HepG2 (cell line): ENCODE data around the gene ADAM8. TPM values are rescaled to one million over a fixed set of nuclear protein-coding genes. Genes with fewer than 3 reads are reported as not detected.

ENCODE experiments used
- ATAC-seq: fragments of 200-7000 bp; cut with Tn5 transposase; 3 replicates; pipeline ENCODE4 v1.9.1; 2020; ENCODE audit warnings: mild to moderate bottlenecking, moderate library complexity
- BruUV-seq: library from RNA; stranded (reverse); fragments of 400-500 nt; replicated peaks from 2 replicates; lab custom pipeline; 2021; lab: Mats Ljungman, UMichigan
- CTCF ChIA-PET: fragments of 300-600 bp; formaldehyde crosslinking; extraction: SDS; loops from one replicate; lab custom pipeline; 2021; ENCODE audit warnings: low total read pairs, inconsistent platforms, low intra/inter-chr PET ratio; lab: Yijun Ruan, JAX
- POLR2A ChIA-PET: fragments of 350-600 bp; sonication (Branson Sonifier 250); formaldehyde crosslinking; loops from one replicate; lab custom pipeline; 2020; ENCODE audit warnings: antibody characterized with exemption, inconsistent platforms; lab: Yijun Ruan, JAX
- DNase-seq: peaks from one replicate; pipeline ENCODE4 v3.0.0-alpha.2; 2015; ENCODE audit warnings: low spot score
- FAIRE-seq: peaks from 3 replicates; lab custom pipeline; 2011; peaks lifted over from hg19 to GRCh38; lab: Jason Lieb, UNC
- H2AFZ ChIP-seq: one replicate; pipeline ENCODE4 v1.6.1; 2011; ENCODE audit warnings: low read length, inconsistent platforms
- H3K27ac ChIP-seq: fragments of 300-600 bp; 3 replicates; pipeline ENCODE4 v1.8.0; 2011; ENCODE audit warnings: mixed run types, mild to moderate bottlenecking, mixed read lengths, low read length, inconsistent platforms; ENCODE audit not compliant: insufficient read depth; ENCODE audit errors: extremely low read length
- H3K27me3 ChIP-seq, 2 experiments: fragments of 200-600 bp in 1 of 2; 2 replicates in 1 of 2; 3 replicates in 1 of 2; pipeline versions ENCODE4 v1.6.0 to v1.8.0; 2011; ENCODE audit warnings: low read length in 2 of 2, mild to moderate bottlenecking in 2 of 2, moderate library complexity in 2 of 2, inconsistent platforms in 1 of 2; ENCODE audit not compliant: insufficient read depth in 2 of 2, control insufficient read depth in 1 of 2
- H3K36me3 ChIP-seq, 2 experiments: fragments of 200-600 bp in 1 of 2; replicated peaks in 1 of 2; 2 replicates in 1 of 2; 3 replicates in 1 of 2; pipeline versions ENCODE4 v1.5.1 to v1.8.0; 2011; ENCODE audit warnings: low read length in 2 of 2, inconsistent platforms in 1 of 2; ENCODE audit not compliant: insufficient read depth in 2 of 2, control insufficient read depth in 1 of 2
- H3K4me1 ChIP-seq: 2 replicates; pipeline ENCODE4 v1.5.1; 2012; ENCODE audit warnings: low read length, inconsistent platforms; ENCODE audit not compliant: insufficient read depth
- H3K4me2 ChIP-seq: 2 replicates; pipeline ENCODE4 v1.6.0; 2011; ENCODE audit warnings: low read depth, low read length, inconsistent platforms
- H3K4me3 ChIP-seq, 3 experiments: fragments of 200-600 bp in 1 of 3; sonication (generic), shearing (Covaris generic) in 1 of 3; replicated peaks in 1 of 3; 2 replicates each; pipeline ENCODE4 v1.5.1; 2011 to 2016; ENCODE audit warnings: low read length in 3 of 3, inconsistent platforms in 2 of 3, low read depth in 2 of 3, mild to moderate bottlenecking in 2 of 3, control low read depth in 1 of 3, mixed read lengths in 1 of 3; ENCODE audit not compliant: insufficient read depth in 1 of 3
- H3K79me2 ChIP-seq: one replicate; pipeline ENCODE4 v1.6.1; 2011; ENCODE audit warnings: low read length, inconsistent platforms; ENCODE audit not compliant: insufficient read depth
- H3K9ac ChIP-seq: 2 replicates; pipeline ENCODE4 v1.6.0; 2011; ENCODE audit warnings: mild to moderate bottlenecking, low read depth, low read length, inconsistent platforms; ENCODE audit not compliant: insufficient read depth
- H3K9me3 ChIP-seq: 2 replicates; pipeline ENCODE4 v1.5.1; 2012; ENCODE audit warnings: mild to moderate bottlenecking, low read length
- H4K20me1 ChIP-seq: 2 replicates; pipeline ENCODE4 v1.6.0; 2011; ENCODE audit warnings: inconsistent platforms, mild to moderate bottlenecking, low read length, moderate library complexity; ENCODE audit not compliant: insufficient read depth
- IRX3 ChIP-seq: sonication (generic); formaldehyde crosslinking; IDR thresholded peaks from 2 replicates; pipeline ENCODE4 v1.8.1; 2023; ENCODE audit warnings: mild to moderate bottlenecking, low read depth, missing genetic modification reagents, borderline replicate concordance
- SALL2 ChIP-seq: sonication (generic); formaldehyde crosslinking; IDR thresholded peaks from 2 replicates; pipeline ENCODE4 v1.8.1; 2023; ENCODE audit warnings: mild to moderate bottlenecking, missing genetic modification reagents, inconsistent platforms
- SP4 ChIP-seq: sonication (generic); formaldehyde crosslinking; IDR thresholded peaks from 2 replicates; pipeline ENCODE4 v1.8.1; 2023; ENCODE audit warnings: mild to moderate bottlenecking, missing genetic modification reagents
- TSC22D2 ChIP-seq: sonication (generic); formaldehyde crosslinking; IDR thresholded peaks from 2 replicates; pipeline ENCODE4 v1.5.1; 2020; ENCODE audit warnings: missing genetic modification reagents, mild to moderate bottlenecking, borderline replicate concordance
- ZFX ChIP-seq: sonication (generic); formaldehyde crosslinking; IDR thresholded peaks from 2 replicates; pipeline ENCODE4 v1.4.0; 2020; ENCODE audit warnings: mild to moderate bottlenecking, low read depth, missing genetic modification reagents, moderate library complexity
- ZNF331 ChIP-seq: sonication (generic); formaldehyde crosslinking; IDR thresholded peaks from 2 replicates; pipeline ENCODE4 v1.4.0; 2020; ENCODE audit warnings: missing genetic modification reagents
- ZNF350 ChIP-seq: sonication (generic); formaldehyde crosslinking; IDR thresholded peaks from 2 replicates; pipeline ENCODE4 v1.4.0; 2020; ENCODE audit warnings: mild to moderate bottlenecking, low read depth, missing genetic modification reagents, borderline replicate concordance
- ZNF44 ChIP-seq: sonication (generic); formaldehyde crosslinking; IDR thresholded peaks from 2 replicates; pipeline ENCODE4 v1.5.1; 2020; ENCODE audit warnings: mild to moderate bottlenecking, missing genetic modification reagents
- ZNF607 ChIP-seq: sonication (generic); formaldehyde crosslinking; IDR thresholded peaks from 2 replicates; pipeline ENCODE4 v1.5.1; 2020; ENCODE audit warnings: missing genetic modification reagents, mild to moderate bottlenecking, borderline replicate concordance
- ZNF761 ChIP-seq: sonication (generic); formaldehyde crosslinking; conservative IDR thresholded peaks from 2 replicates; pipeline ENCODE4 v1.4.0; 2020; ENCODE audit warnings: mild to moderate bottlenecking, missing genetic modification reagents
- WGBS: methylation state at CpG from one replicate; pipeline ENCODE4 v1.1.6; 2017; ENCODE audit warnings: low lambda C conversion rate; 5-methylcytosine and 5-hydroxymethylcytosine counted together
- in situ Hi-C: cut with HindIII; loops from 2 replicates; pipeline ENCODE4 v1.10.0; 2017; ENCODE audit warnings: low pct_unique_long_range_greater_than_20kb; ENCODE audit not compliant: extremely low pct_ligation_motif_present
- intact Hi-C: fragments of 100-400 bp; cut with micrococcal nuclease; formaldehyde crosslinking; loops from one replicate; pipeline ENCODE4 v1.10.0; 2022; ENCODE audit not compliant: unreplicated experiment
- polyA plus RNA-seq, 8 experiments: library from polyadenylated mRNA; depleted of rRNA in 3 of 8; stranded (reverse) in 7 of 8; unstranded in 1 of 8; fragments of >200 nt; fragmentation: Illumina TruSeq in 4 of 8; extraction: Trizol in 4 of 8; gene quantifications; 2 replicates each; pipeline versions ENCODE4 v1.2.1 to v1.2.3, GENCODE V29; 2011 to 2016; ENCODE audit warnings: low read depth in 4 of 8, missing spikeins in 1 of 8, mixed read lengths in 1 of 8; ENCODE audit not compliant: insufficient read depth in 1 of 8
- total RNA-seq, 5 experiments: library from RNA; depleted of rRNA; stranded (reverse); fragments of >200 nt; fragmentation: Illumina TruSeq; extraction: Trizol; gene quantifications; 2 replicates each; pipeline ENCODE4 v1.2.3, GENCODE V29; 2016; ENCODE audit warnings: low read depth in 1 of 5
- TF ChIP-seq, protein P1 (sequence below): sonication (generic); formaldehyde crosslinking; IDR thresholded peaks from 2 replicates; pipeline ENCODE4 v1.8.0; 2022; ENCODE audit warnings: mild to moderate bottlenecking, missing genetic modification reagents, moderate library complexity
- TF ChIP-seq, protein P2 (sequence below): sonication (generic); formaldehyde crosslinking; IDR thresholded peaks from 2 replicates; pipeline ENCODE4 v1.5.1; 2020; ENCODE audit warnings: mild to moderate bottlenecking, moderate library complexity, missing genetic modification reagents
- TF ChIP-seq, protein P3 (sequence below): sonication (generic); formaldehyde crosslinking; conservative IDR thresholded peaks from 2 replicates; pipeline ENCODE4 v1.4.0; 2020; ENCODE audit warnings: missing genetic modification reagents
- TF ChIP-seq, protein P4 (sequence below): sonication (generic); formaldehyde crosslinking; IDR thresholded peaks from 2 replicates; pipeline ENCODE4 v1.4.0; 2020; ENCODE audit warnings: missing genetic modification reagents, borderline replicate concordance
- TF ChIP-seq, protein P5 (sequence below): sonication (generic); formaldehyde crosslinking; IDR thresholded peaks from 2 replicates; pipeline ENCODE4 v1.8.1; 2023; ENCODE audit warnings: mild to moderate bottlenecking, missing genetic modification reagents

Gene ADAM8
- total and polyA plus RNA-seq, 2 of the 13 experiments (the other 11 are each of a cell fraction or from before 2014, with no cell fraction given): 0.24 to 0.93 TPM

DNA sequence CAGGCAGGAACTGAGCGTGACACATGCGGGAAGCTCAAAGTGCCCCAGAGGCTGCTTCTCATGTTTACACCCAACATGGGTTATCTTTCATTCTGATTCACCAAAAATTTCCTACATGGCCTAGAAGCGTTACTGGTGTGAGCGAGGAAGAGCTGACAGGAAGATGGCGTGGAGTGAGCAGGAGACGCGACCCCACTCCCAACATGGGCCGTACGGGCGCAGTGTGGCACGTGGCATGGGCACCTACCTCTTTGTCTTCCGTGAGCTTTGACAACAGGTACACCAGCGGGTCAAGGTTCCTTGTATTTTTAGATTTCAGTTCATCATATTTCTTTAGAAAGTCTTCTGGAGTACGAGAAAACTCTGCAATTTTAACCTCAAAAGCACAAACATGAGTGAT, 23.1 kb upstream of the ADAM8 start:
- in situ Hi-C loops (no loop called here), intact Hi-C loops (no loop called here)
- peaks cover 37 to 64% of the 10 kb centered on the region in 2 experiments for H3K36me3 ChIP-seq
- no peak overlapping the region for H3K4me3 ChIP-seq
- ChIA-PET CTCF (no interaction called here), POLR2A (no interaction called here)
- no peaks in the 10 kb centered on the region for H3K9me3 ChIP-seq
- FAIRE-seq: no peak
- no peak overlapping the region for H3K9ac ChIP-seq
- DNase-seq: no peak
- H2AFZ ChIP-seq: no peak overlapping the region
- no peak overlapping the region for H3K27ac ChIP-seq
- peaks cover 10% of the 10 kb centered on the region for H3K79me2 ChIP-seq
- WGBS: 97% methylated on average over 14 of the region's 14 CpGs
- H3K4me2 ChIP-seq: no peak overlapping the region
- H3K4me1 ChIP-seq: no peaks in the 10 kb centered on the region
- BruUV-seq: no TSS peak
- TF ChIP-seq, protein P1, sequence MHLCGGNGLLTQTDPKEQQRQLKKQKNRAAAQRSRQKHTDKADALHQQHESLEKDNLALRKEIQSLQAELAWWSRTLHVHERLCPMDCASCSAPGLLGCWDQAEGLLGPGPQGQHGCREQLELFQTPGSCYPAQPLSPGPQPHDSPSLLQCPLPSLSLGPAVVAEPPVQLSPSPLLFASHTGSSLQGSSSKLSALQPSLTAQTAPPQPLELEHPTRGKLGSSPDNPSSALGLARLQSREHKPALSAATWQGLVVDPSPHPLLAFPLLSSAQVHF (CRISPR knock-in tag): no peak
- no peak for TF ChIP-seq IRX3 (CRISPR knock-in tag)
- TF ChIP-seq, protein P2, sequence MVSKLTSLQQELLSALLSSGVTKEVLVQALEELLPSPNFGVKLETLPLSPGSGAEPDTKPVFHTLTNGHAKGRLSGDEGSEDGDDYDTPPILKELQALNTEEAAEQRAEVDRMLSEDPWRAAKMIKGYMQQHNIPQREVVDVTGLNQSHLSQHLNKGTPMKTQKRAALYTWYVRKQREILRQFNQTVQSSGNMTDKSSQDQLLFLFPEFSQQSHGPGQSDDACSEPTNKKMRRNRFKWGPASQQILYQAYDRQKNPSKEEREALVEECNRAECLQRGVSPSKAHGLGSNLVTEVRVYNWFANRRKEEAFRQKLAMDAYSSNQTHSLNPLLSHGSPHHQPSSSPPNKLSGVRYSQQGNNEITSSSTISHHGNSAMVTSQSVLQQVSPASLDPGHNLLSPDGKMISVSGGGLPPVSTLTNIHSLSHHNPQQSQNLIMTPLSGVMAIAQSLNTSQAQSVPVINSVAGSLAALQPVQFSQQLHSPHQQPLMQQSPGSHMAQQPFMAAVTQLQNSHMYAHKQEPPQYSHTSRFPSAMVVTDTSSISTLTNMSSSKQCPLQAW (CRISPR knock-in tag): no peak
- TF ChIP-seq ZNF761 (CRISPR knock-in tag): no peak
- TF ChIP-seq, protein P3, sequence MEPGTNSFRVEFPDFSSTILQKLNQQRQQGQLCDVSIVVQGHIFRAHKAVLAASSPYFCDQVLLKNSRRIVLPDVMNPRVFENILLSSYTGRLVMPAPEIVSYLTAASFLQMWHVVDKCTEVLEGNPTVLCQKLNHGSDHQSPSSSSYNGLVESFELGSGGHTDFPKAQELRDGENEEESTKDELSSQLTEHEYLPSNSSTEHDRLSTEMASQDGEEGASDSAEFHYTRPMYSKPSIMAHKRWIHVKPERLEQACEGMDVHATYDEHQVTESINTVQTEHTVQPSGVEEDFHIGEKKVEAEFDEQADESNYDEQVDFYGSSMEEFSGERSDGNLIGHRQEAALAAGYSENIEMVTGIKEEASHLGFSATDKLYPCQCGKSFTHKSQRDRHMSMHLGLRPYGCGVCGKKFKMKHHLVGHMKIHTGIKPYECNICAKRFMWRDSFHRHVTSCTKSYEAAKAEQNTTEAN (CRISPR knock-in tag): no peak
- no peak for TF ChIP-seq ZNF607 (CRISPR knock-in tag)
- TF ChIP-seq, protein P4, sequence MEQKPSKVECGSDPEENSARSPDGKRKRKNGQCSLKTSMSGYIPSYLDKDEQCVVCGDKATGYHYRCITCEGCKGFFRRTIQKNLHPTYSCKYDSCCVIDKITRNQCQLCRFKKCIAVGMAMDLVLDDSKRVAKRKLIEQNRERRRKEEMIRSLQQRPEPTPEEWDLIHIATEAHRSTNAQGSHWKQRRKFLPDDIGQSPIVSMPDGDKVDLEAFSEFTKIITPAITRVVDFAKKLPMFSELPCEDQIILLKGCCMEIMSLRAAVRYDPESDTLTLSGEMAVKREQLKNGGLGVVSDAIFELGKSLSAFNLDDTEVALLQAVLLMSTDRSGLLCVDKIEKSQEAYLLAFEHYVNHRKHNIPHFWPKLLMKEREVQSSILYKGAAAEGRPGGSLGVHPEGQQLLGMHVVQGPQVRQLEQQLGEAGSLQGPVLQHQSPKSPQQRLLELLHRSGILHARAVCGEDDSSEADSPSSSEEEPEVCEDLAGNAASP: no peak
- no peak for TF ChIP-seq TSC22D2 (CRISPR knock-in tag)
- no peak for TF ChIP-seq SP4
- TF ChIP-seq ZNF44 (CRISPR knock-in tag): no peak
- no peak for TF ChIP-seq SALL2 (CRISPR knock-in tag)
- TF ChIP-seq ZNF350 (CRISPR knock-in tag): no peak
- TF ChIP-seq ZFX (CRISPR knock-in tag): no peak
- no peak for TF ChIP-seq ZNF331 (CRISPR knock-in tag)
- TF ChIP-seq, protein P5, sequence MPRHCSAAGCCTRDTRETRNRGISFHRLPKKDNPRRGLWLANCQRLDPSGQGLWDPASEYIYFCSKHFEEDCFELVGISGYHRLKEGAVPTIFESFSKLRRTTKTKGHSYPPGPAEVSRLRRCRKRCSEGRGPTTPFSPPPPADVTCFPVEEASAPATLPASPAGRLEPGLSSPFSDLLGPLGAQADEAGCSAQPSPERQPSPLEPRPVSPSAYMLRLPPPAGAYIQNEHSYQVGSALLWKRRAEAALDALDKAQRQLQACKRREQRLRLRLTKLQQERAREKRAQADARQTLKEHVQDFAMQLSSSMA: no peak
- ATAC-seq: no peak
- no peaks in the 10 kb centered on the region for H3K27me3 ChIP-seq
- H4K20me1 ChIP-seq: no peaks in the 10 kb centered on the region
